PFSK-1 (cell line): ENCODE data around the gene ANKFN1.

Experiments used
- FOXP2 ChIP-seq: optimal IDR thresholded peaks from 2 replicates; pipeline ENCODE3; 2011; ENCODE audit warnings: borderline replicate concordance, control low read depth, inconsistent platforms; ENCODE audit not compliant: insufficient read depth; ENCODE audit errors: extremely low read length, extremely low read depth
- POLR2AphosphoS5 ChIP-seq: IDR thresholded peaks from 2 replicates; pipeline ENCODE4 v1.6.1; 2012; ENCODE audit warnings: low read depth, mild to moderate bottlenecking, control low read depth, low read length, moderate library complexity
- SIN3A ChIP-seq: IDR thresholded peaks from 2 replicates; pipeline ENCODE4 v1.6.1; 2012; ENCODE audit warnings: mild to moderate bottlenecking, low read length, moderate library complexity, borderline replicate concordance; ENCODE audit not compliant: insufficient read depth
- TAF1 ChIP-seq: IDR thresholded peaks from 2 replicates; pipeline ENCODE4 v1.6.1; 2012; ENCODE audit warnings: low read length, control low read depth, borderline replicate concordance; ENCODE audit not compliant: insufficient read depth
- TF ChIP-seq, protein P1 (sequence below), 2 experiments: IDR thresholded peaks; 2 replicates each; pipeline versions ENCODE4 v1.6.1 to v1.8.0; 2011 to 2012; ENCODE audit warnings: low read depth in 2 of 2, low read length in 2 of 2, control low read depth in 1 of 2, inconsistent platforms in 1 of 2, mild to moderate bottlenecking in 1 of 2, moderate library complexity in 1 of 2; ENCODE audit not compliant: insufficient read depth in 1 of 2

The ANKFN1 gene

GRCh38 chr17:56136301-56136700, 17.0 kb upstream of the ANKFN1 start:
- TF ChIP-seq POLR2AphosphoS5 = no peak
- no peak for TF ChIP-seq TAF1
- TF ChIP-seq, protein P1, sequence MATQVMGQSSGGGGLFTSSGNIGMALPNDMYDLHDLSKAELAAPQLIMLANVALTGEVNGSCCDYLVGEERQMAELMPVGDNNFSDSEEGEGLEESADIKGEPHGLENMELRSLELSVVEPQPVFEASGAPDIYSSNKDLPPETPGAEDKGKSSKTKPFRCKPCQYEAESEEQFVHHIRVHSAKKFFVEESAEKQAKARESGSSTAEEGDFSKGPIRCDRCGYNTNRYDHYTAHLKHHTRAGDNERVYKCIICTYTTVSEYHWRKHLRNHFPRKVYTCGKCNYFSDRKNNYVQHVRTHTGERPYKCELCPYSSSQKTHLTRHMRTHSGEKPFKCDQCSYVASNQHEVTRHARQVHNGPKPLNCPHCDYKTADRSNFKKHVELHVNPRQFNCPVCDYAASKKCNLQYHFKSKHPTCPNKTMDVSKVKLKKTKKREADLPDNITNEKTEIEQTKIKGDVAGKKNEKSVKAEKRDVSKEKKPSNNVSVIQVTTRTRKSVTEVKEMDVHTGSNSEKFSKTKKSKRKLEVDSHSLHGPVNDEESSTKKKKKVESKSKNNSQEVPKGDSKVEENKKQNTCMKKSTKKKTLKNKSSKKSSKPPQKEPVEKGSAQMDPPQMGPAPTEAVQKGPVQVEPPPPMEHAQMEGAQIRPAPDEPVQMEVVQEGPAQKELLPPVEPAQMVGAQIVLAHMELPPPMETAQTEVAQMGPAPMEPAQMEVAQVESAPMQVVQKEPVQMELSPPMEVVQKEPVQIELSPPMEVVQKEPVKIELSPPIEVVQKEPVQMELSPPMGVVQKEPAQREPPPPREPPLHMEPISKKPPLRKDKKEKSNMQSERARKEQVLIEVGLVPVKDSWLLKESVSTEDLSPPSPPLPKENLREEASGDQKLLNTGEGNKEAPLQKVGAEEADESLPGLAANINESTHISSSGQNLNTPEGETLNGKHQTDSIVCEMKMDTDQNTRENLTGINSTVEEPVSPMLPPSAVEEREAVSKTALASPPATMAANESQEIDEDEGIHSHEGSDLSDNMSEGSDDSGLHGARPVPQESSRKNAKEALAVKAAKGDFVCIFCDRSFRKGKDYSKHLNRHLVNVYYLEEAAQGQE (IDR thresholded peaks at IDR 0.05; ENCODE audit: insufficient read depth in 1 of 2, low read depth in 2 of 2, low read length in 2 of 2) = no peak
- TF ChIP-seq FOXP2 = no peak
- TF ChIP-seq SIN3A = no peak

DNA sequence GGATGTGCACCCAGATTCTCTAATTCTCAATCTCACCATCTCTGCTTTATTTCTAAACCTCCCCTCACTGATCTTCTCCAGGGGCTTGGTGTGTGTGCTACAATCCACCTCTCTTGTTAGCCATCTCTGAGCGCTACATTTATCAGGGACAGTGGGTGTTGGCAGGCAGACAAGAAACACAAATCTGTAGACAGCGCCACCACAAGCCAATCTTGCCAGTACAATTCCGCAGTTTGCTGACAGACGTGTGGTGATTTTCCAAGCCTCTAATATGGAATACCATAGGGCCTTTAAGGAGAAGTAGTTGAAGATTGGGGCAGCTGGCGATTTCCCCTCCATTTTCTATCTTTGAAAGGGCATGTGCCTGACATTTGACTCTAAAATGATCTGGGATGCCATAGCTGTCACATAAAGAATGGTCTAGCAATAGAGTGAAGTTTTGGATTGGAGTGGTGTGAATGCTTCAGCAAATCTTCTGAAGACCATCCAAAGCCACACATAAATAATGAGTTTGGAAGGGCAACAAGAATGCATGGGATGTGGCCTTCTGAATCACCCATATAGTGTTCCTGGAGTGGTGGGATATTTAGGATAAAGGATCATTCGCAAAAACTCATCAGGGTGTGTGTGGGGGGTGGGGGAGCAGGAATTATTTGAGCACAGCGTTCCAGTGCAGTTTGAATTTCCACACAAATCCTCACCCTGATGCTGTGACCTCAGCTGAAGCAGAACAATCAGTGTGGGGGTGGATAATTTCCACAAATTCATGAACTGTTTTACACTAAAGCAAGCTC, 12.0 kb upstream of the ANKFN1 start:
- TF ChIP-seq, protein P1 (IDR thresholded peaks at IDR 0.05; ENCODE audit: insufficient read depth in 1 of 2, low read depth in 2 of 2, low read length in 2 of 2) = no peak
- TF ChIP-seq SIN3A (no peak), POLR2AphosphoS5 (no peak), TAF1 (no peak), FOXP2 (no peak)

DNA sequence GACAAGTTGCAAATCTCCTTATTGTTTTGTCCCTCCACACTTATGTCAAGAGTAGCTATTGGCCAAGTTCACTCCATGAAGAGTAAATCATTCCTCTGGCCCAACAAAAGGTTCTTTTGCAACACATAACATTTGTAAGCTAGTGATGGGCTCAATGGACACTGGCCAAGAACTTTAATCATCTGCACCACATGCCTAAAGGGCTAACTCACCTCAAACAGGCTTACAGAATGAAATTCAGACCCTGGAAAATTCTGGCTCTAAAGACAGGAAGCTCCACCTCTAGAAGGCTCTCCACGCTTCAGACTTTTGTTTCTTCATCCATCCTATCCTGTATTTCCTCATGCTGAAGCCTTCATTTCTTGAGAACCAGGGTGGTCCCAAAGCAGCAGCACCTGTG, 10.9 kb upstream of the ANKFN1 start:
- TF ChIP-seq FOXP2 (no peak), POLR2AphosphoS5 (no peak), SIN3A (no peak), TAF1 (no peak)
- TF ChIP-seq, protein P1 (IDR thresholded peaks at IDR 0.05; ENCODE audit: insufficient read depth in 1 of 2, low read depth in 2 of 2, low read length in 2 of 2) = no peak

GRCh38 chr17:56142781-56143180, 10.5 kb upstream of the ANKFN1 start:
- TF ChIP-seq, protein P1 (IDR thresholded peaks at IDR 0.05; ENCODE audit: insufficient read depth in 1 of 2, low read depth in 2 of 2, low read length in 2 of 2) = no peak
- no peak for TF ChIP-seq SIN3A
- no peak for TF ChIP-seq FOXP2
- TF ChIP-seq POLR2AphosphoS5 = no peak
- TF ChIP-seq TAF1 = no peak

DNA sequence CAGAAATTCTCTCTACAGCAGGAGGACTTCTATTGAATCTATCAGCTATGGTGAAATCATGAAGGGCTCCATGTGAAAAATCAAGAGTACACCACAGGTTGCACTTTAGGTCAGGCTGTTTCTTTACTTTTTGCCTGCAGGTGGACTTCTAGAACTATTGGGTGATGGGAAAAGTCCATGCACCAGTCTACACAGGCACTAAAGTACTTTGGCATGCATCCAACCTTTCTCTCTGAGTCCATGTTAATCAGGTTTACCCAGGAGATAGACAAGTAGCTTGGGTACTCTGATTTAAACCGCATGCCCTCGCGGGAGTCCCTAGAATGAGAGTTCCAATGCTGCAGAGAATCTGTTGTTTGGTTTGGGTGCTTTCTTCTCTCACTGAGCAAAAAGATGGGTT, 9.1 kb upstream of the ANKFN1 start:
- TF ChIP-seq POLR2AphosphoS5 (no peak), FOXP2 (no peak), TAF1 (no peak), SIN3A (no peak)
- TF ChIP-seq, protein P1 (IDR thresholded peaks at IDR 0.05; ENCODE audit: insufficient read depth in 1 of 2, low read depth in 2 of 2, low read length in 2 of 2) = no peak
